Natural killer cell treated with Interleukin-12 subunit alpha and Interleukin-12 subunit beta and Interleukin-15 and Interleukin-18, amount 100 ng/mL, for 72 hours (primary cell): ENCODE measurements around the gene NCAM1. TPM values are rescaled to one million over a fixed set of nuclear protein-coding genes. Genes with fewer than 3 reads are reported as not detected.
A peak's percentile ranks its signal among the peaks of the same experiment; 100 is the strongest.

Source experiments
- ATAC-seq, 2 donors: fragments of 150-1000 bp; cut with Tn5 transposase in 1 of 2; sonication (Bioruptor Pico), chemical (Tn5 transposase) in 1 of 2; 2 replicates each; pipeline ENCODE4 v1.10.0; 2021
- DNase-seq: peaks from one replicate; pipeline ENCODE4 v3.0.0; 2022; ENCODE audit warnings: low spot score
- H3K27ac Mint-ChIP-seq, 2 donors: 1 replicate in 1 of 2; 2 replicates in 1 of 2; pipeline ENCODE4 v1.8.0; 2022; ENCODE audit warnings: mixed read lengths in 2 of 2, mild to moderate bottlenecking in 1 of 2, moderate library complexity in 1 of 2
- H3K27me3 Mint-ChIP-seq, 2 donors: 1 replicate in 1 of 2; 2 replicates in 1 of 2; pipeline ENCODE4 v1.8.0; 2022; ENCODE audit warnings: mixed read lengths in 2 of 2
- H3K36me3 Mint-ChIP-seq: one replicate; pipeline ENCODE4 v1.8.0; 2022; ENCODE audit warnings: mixed read lengths
- H3K4me1 Mint-ChIP-seq, 2 donors: 1 replicate in 1 of 2; 2 replicates in 1 of 2; pipeline ENCODE4 v1.8.0; 2022; ENCODE audit warnings: low read depth in 2 of 2, mixed read lengths in 2 of 2, mild to moderate bottlenecking in 1 of 2
- H3K4me3 Mint-ChIP-seq: one replicate; pipeline ENCODE4 v1.8.0; 2022; ENCODE audit warnings: mixed read lengths
- H3K9me3 Mint-ChIP-seq: 2 replicates; pipeline ENCODE4 v1.8.0; 2022; ENCODE audit warnings: mixed read lengths
- total RNA-seq, 2 donors: library from RNA; stranded (reverse); gene quantifications; one replicate each; pipeline ENCODE4 v1.2.3, GENCODE V29; 2022

The NCAM1 gene
- total RNA-seq, 2 donors from 2014 or later = 54.2 to 65.7 TPM

DNA sequence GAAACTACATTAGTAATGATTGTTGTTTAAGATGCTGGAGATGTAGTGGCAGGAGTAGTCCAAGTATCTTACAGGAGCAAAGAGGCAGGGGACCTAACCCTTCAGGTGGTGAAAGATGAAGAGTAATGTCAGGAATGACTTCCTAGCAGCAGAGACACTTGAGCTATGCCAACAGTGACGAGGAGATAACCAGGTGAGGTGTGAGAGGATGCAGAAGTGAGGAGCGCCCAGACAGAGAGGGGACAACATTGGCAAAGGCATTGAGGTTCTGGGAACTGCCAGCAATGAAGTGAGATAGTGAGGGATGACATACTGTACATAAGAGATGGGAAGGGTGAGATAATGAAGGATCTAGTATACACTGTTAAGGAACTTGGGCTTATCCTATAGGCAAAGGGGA is 95.8 kb downstream of the NCAM1 start:
- H3K27ac Mint-ChIP-seq = no peak overlapping the region

DNA sequence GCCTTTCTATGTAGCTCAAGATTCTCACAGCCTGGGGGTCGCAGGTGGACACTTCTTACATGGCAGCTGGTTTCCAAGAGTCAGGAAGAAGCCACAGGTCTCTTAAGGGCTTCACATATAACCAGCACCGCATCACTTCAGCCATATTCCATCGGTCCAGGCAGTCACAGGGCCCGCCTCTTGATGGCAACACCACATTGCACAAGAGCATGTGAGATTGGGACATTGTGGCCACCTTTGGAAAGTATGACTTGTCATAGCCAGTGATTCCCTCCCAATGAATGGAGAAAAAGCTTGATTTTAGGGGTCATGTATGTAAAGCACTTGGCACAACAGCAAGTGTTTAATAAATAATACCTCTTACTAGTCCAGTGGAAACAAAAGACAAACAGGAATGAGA is 98.3 kb downstream of the NCAM1 start:
- ATAC-seq (peak in 1 of 2 donors; percentile 40), DNase-seq (no peak)
- Mint-ChIP-seq H3K4me1 (peaks cover 8 to 9% of the 10 kb centered on the region in 2 donors), H3K4me3 (no peak overlapping the region), H3K9me3 (no peaks in the 10 kb centered on the region), H3K36me3 (peaks cover 9% of the 10 kb centered on the region), H3K27ac (no peak overlapping the region), H3K27me3 (no peaks in the 10 kb centered on the region)

More for the DNA sequence above, 95.8 kb downstream of the NCAM1 start:
- peaks cover 2% of the 10 kb centered on the region for H3K9me3 Mint-ChIP-seq
- no peaks in the 10 kb centered on the region for H3K27me3 Mint-ChIP-seq
- no peak for ATAC-seq
- H3K36me3 Mint-ChIP-seq = peaks cover 9% of the 10 kb centered on the region
- no peak overlapping the region for H3K4me3 Mint-ChIP-seq
- no peak for DNase-seq
- H3K4me1 Mint-ChIP-seq = peaks cover 8 to 9% of the 10 kb centered on the region in 2 donors

DNA sequence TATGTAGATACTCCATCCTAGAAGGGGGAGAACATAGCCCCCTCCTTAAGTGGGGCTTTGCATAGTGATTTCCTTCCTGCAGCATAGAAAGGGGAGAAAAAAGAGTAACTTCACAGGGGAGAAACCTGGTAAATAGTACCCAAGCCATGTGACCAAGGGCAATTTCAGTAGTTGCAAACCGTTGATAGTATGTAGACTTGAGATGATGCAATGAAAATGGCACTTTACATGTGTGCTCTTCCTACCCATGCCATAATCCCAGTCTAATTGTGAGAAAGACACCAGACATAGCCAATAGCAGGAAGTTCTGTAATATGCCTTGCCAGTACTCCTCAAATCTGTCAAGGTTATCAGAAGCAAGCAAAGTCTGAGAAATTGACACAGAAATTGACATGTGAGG is 104.1 kb downstream of the NCAM1 start:
- H3K27me3 Mint-ChIP-seq = no peaks in the 10 kb centered on the region
- no peaks in the 10 kb centered on the region for H3K9me3 Mint-ChIP-seq
- no peak overlapping the region for H3K27ac Mint-ChIP-seq
- no peaks in the 10 kb centered on the region for H3K36me3 Mint-ChIP-seq
- no peak for ATAC-seq
- no peak overlapping the region for H3K4me3 Mint-ChIP-seq
- DNase-seq = no peak
- peaks cover 6% of the 10 kb centered on the region in 2 donors for H3K4me1 Mint-ChIP-seq

DNA sequence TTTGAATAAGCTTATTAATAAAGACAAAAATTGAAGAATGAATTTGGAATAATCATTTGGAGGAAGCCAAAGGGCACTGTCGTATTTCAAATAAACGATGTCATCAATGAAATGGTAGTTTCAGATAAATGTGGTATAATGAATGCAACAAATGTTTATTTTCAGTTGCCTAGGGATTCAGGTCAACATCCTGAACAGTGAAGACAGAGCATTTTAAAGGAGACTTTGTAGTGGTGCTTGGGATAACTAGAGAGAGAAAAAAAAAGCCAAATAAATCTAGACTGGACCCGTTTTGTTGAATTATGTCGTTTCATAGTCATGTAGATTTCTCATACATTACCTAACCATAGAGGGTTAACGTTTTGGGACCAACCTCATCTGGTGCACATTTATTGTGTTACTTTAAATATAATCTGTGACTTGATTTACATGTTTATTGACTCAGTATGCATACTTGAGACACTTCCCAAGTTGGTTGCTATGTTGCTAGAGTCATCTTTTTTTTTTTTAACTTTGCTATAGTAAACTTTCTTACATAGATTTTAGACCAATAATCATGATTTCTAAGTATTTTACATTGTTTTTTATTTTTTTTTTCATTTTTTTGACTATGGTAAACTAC is 111.1 kb downstream of the NCAM1 start:
- no peaks in the 10 kb centered on the region for H3K36me3 Mint-ChIP-seq
- ATAC-seq (no peak), DNase-seq (no peak)
- no peaks in the 10 kb centered on the region for H3K9me3 Mint-ChIP-seq
- H3K4me1 Mint-ChIP-seq = peaks cover 0 to 4% of the 10 kb centered on the region in 2 donors
- H3K27me3 Mint-ChIP-seq = no peaks in the 10 kb centered on the region
- H3K27ac Mint-ChIP-seq = no peak overlapping the region
- no peak overlapping the region for H3K4me3 Mint-ChIP-seq

DNA sequence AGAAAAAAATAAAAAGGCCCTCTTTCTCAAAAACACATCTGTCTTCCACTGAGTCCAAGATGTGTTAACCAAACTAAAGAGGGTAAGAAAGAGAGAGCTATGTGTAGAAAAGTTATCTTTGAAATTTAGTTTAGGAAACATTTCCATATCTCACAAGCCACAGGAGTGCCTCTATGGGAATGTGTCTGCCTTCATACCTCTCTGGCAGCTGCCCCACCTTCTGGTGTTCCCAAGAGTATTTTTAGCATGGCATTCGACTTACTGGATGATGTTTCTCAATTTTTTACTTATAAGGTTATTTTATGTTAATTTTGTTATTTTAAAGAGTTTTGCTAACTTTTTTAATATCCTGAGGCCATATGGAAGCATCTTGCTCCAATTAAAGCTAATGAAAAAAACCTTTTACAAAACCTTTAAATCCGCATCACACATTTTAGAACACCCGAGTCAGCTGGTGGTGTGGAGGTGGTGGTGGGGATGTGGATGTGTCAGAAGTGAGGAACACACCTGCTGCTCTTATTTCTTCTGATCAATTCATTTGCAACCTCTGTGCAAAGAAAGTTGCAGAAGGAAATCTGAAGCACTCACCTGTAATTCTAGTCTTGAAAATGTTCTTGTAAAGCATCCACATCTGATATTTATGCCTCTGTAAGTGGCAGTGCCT is 112.2 kb downstream of the NCAM1 start:
- ATAC-seq (no peak), DNase-seq (no peak)
- Mint-ChIP-seq H3K27me3 (no peaks in the 10 kb centered on the region), H3K36me3 (no peaks in the 10 kb centered on the region), H3K4me3 (no peak overlapping the region), H3K4me1 (peaks cover 0 to 4% of the 10 kb centered on the region in 2 donors), H3K27ac (no peak overlapping the region), H3K9me3 (no peaks in the 10 kb centered on the region)

DNA sequence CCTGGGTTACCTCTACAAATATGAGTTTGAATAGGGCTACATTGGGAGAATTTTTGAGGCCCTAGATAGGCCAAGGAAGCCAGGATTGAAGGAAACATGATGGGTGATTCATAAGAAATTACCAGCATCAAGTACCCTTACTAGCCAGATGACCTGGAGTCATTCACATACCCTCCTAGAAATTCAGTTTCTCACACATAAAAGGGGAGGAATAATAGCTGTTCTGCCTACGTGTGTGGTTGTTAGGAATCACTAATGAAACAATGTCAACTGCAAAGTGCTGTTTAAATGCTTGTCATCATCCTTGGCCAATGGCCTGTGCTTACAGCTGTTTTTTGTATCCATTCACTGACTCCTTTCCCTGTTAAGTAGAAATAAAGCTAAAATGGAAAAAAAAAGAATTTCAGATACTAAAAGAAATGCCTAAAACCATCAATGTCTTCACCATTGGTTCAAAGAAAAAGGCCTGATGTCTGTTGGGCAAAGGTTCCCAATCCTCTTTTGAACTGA is 114.4 kb downstream of the NCAM1 start:
- no peak for DNase-seq
- no peaks in the 10 kb centered on the region for H3K27me3 Mint-ChIP-seq
- H3K9me3 Mint-ChIP-seq = no peaks in the 10 kb centered on the region
- H3K4me3 Mint-ChIP-seq = no peak overlapping the region
- no peak for ATAC-seq
- peaks cover 4% of the 10 kb centered on the region in 2 donors for H3K4me1 Mint-ChIP-seq
- no peak overlapping the region for H3K27ac Mint-ChIP-seq
- no peaks in the 10 kb centered on the region for H3K36me3 Mint-ChIP-seq

DNA sequence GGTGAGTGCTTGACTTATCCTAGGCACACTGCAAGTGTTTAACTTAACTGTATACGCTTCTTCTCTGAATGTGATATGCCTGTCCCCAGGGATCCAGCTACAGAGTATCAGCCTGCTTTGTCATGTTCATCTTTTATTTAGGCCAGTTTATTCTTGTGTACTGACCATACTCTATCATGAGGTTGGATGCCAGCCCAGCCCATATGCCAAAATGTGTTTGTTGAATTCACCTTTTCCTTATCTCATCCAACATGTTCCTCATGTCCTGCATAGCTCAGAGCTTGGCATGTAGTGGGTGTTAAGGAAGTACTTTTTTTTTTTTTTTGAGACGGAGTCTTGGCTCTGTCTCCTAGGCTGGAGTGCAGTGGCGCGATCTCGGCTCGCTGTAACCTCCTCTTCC is 116.2 kb downstream of the NCAM1 start:
- peaks cover 4% of the 10 kb centered on the region in 2 donors for H3K4me1 Mint-ChIP-seq
- no peaks in the 10 kb centered on the region for H3K36me3 Mint-ChIP-seq
- H3K4me3 Mint-ChIP-seq = no peak overlapping the region
- no peak for ATAC-seq
- no peaks in the 10 kb centered on the region for H3K27me3 Mint-ChIP-seq
- no peak for DNase-seq
- no peaks in the 10 kb centered on the region for H3K9me3 Mint-ChIP-seq
- no peak overlapping the region for H3K27ac Mint-ChIP-seq

DNA sequence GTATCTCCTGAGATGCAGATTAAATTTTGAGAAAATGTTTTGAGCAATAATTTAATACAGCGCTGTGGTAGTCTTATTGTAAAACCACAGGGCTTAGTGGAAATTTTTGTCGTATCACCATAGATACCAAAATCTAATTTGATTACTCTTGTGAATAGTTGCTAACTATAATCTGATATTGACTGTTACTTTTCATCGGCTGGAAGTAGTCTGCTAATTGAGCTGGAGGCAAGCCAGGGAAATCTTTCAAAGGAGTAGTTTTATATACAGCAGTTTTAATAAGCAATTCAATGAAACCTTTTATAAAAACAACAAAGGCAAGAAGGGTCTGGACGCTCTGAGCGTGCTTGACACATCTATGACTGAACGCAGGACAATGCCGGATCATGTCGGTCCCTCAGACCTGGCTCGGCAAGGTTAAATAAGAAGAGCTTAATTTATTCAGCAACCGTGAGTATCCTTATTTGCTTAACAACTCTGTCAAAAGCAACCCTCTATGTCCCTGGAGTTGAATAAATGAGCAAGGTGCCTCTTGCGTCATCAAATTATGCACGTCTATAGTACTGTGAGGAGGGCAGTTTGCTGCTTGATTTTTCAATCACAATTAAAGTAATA is 121.2 kb downstream of the NCAM1 start:
- Mint-ChIP-seq H3K27me3 (no peaks in the 10 kb centered on the region), H3K4me3 (no peak overlapping the region), H3K36me3 (no peaks in the 10 kb centered on the region), H3K9me3 (no peaks in the 10 kb centered on the region), H3K4me1 (peaks cover 19 to 32% of the 10 kb centered on the region in 2 donors), H3K27ac (no peak overlapping the region)
- DNase-seq (no peak), ATAC-seq (no peak)

DNA sequence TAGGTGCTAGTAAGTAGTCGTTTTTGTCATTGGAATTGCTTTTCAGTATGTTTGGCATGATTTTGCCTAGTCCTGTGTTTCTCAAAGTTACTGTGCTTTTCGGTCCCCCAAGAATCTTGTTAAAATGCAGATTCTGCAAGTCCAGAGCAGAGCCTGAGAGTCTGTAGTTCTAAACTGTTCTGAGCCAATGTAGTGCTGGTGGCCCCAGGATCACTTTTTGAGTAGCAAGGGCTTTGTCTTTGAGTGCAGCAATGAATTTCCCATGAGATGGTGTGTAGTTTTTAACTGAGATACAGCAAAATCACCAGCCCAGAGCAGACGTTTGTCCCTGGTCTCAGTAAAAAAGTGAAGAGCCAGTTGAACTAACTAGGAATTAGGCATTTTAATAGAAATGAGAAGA is 122.4 kb downstream of the NCAM1 start:
- no peak overlapping the region for H3K4me3 Mint-ChIP-seq
- ATAC-seq (no peak), DNase-seq (no peak)
- H3K36me3 Mint-ChIP-seq = no peaks in the 10 kb centered on the region
- no peaks in the 10 kb centered on the region for H3K9me3 Mint-ChIP-seq
- H3K4me1 Mint-ChIP-seq = peaks cover 19 to 34% of the 10 kb centered on the region in 2 donors
- no peak overlapping the region for H3K27ac Mint-ChIP-seq
- H3K27me3 Mint-ChIP-seq = no peaks in the 10 kb centered on the region

DNA sequence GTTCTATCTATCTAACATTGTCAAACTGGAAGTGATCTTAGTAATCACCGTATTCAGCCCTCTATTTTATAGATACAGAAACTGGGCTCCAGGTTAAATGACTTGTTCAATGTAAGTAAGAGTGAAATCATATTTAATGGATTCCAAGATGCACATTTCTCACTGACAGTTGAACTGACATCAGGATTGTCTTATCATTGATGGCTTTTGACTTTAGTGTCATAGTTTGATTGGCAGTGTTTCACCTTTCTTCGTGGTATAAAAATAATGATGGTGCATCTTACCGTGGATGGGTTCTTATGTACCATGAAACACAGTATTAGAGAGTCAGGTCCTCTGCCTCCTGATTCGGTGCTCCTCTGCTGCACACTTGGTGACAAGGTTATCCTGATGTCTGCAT is 123.1 kb downstream of the NCAM1 start:
- peaks cover 19 to 32% of the 10 kb centered on the region in 2 donors for H3K4me1 Mint-ChIP-seq
- no peak overlapping the region for H3K27ac Mint-ChIP-seq
- H3K27me3 Mint-ChIP-seq = no peaks in the 10 kb centered on the region
- ATAC-seq (no peak), DNase-seq (no peak)
- no peaks in the 10 kb centered on the region for H3K36me3 Mint-ChIP-seq
- H3K4me3 Mint-ChIP-seq = no peak overlapping the region
- no peaks in the 10 kb centered on the region for H3K9me3 Mint-ChIP-seq

DNA sequence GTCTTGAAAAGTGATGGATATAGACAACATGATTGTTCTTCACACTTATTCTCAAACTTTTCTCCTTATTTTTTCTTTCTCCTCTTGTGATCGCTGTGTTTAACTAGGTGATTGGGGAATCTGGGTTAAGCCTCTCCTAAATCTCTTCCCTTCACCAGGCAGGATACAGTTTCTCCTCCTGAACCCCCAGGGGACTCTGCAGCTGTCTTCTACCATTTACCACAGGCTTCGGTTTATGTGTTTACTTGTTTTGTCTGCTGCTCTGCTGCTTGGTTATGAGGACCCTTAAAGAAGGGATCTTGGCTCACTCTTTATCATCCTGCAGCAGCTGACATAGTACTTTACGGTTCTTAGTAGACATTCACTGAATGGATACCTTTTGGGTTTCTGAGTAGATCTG is 124.2 kb downstream of the NCAM1 start:
- Mint-ChIP-seq H3K4me1 (peaks cover 19 to 32% of the 10 kb centered on the region in 2 donors), H3K36me3 (no peaks in the 10 kb centered on the region), H3K4me3 (no peak overlapping the region), H3K27me3 (no peaks in the 10 kb centered on the region), H3K9me3 (no peaks in the 10 kb centered on the region), H3K27ac (no peak overlapping the region)
- ATAC-seq (no peak), DNase-seq (no peak)

DNA sequence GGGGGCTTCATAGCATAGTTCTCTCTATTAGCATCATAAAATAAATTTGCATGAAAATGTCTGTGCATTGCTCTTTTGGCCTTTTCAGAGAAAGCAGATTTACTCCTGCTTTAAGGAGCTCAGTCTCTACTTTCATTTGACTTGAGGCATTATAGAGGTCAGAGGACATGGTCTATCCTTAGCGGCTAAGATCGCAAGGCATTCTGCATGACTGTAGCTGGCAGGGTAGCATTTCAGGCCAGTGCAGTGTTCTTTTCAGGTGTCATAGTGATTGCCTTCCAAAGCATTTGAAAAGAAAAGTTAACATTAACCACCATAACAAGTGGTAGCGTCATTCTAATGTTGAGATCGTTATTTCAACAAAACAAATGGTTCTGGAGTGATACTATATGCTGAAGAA is 126.5 kb downstream of the NCAM1 start:
- no peaks in the 10 kb centered on the region for H3K36me3 Mint-ChIP-seq
- no peaks in the 10 kb centered on the region for H3K9me3 Mint-ChIP-seq
- no peak for DNase-seq
- ATAC-seq = no peak
- H3K27me3 Mint-ChIP-seq = no peaks in the 10 kb centered on the region
- no peak overlapping the region for H3K4me3 Mint-ChIP-seq
- no peak overlapping the region for H3K27ac Mint-ChIP-seq
- peaks cover 26 to 38% of the 10 kb centered on the region in 2 donors for H3K4me1 Mint-ChIP-seq

DNA sequence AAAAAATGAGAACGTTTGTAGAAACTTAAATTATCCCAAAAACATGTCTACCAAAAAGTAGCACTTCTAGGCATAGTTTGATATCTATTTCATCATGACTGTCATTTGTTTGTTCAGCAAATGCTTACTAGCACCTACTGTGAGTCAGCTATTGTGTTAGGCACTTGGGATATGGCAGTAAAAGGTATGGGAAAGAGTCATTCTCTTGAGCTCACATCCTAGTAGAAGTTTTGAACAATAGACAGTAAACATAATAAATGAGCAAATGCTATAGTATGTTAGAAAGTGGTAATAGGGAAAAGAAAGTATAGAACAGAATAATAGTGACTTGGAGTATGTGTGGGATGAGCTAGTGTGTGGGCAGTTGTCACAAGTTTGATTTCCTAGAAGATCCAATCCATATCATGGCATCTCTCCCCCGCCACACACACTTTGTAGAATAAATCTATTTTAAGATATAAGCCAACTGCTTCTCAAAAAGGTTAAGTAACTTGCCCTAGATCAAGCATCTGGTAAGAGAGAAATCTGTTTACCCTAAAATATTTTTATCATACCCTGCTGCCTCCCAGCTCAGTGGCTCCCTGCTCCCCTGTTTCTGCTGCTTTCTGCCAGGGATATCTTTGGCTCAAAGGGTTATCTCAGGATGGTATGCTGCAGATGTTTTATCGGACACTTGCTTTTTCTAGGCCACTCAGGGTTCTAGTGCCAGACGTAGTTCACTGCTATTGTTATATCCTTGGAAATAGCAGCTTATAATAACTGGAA is 129.7 kb downstream of the NCAM1 start:
- no peak for DNase-seq
- Mint-ChIP-seq H3K27ac (no peak overlapping the region), H3K4me1 (peaks cover 11 to 28% of the 10 kb centered on the region in 2 donors), H3K36me3 (no peaks in the 10 kb centered on the region), H3K27me3 (no peaks in the 10 kb centered on the region), H3K9me3 (no peaks in the 10 kb centered on the region), H3K4me3 (no peak overlapping the region)
- ATAC-seq = no peak

DNA sequence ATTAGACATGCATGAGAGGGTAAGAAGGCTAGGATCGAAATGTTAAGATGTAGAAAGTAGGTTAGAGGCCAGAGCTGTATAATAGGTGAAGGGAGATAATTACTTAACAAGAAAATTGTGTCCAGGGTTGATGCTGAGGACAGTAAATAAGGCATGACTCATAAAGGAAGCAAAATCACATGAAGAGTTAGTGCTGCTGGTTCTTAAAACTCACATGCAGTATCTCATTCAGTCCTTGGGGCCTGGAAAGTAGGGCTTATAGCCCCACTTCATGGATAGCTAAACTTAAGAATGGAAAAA is 130.2 kb downstream of the NCAM1 start:
- no peak for DNase-seq
- Mint-ChIP-seq H3K4me1 (peaks cover 6 to 27% of the 10 kb centered on the region in 2 donors), H3K27me3 (no peaks in the 10 kb centered on the region), H3K36me3 (no peaks in the 10 kb centered on the region), H3K9me3 (no peaks in the 10 kb centered on the region), H3K27ac (no peak overlapping the region), H3K4me3 (no peak overlapping the region)
- no peak for ATAC-seq
